Neural cell (in vitro differentiated cells): ENCODE measurements around the gene VSTM5. TPM values are rescaled to one million over a fixed set of nuclear protein-coding genes. Genes with fewer than 3 reads are reported as not detected.

ENCODE experiments used
- H2AFZ ChIP-seq: fragments of 200-600, 300-800 bp; sonication (generic), shearing (Covaris generic); 2 replicates; pipeline ENCODE4 v1.6.0; 2014; ENCODE audit warnings: low read depth, mild to moderate bottlenecking, antibody characterized with exemption, low read length, moderate library complexity
- H3F3A ChIP-seq: fragments of 200-600 bp; shearing (Covaris generic); 2 replicates; pipeline ENCODE4 v1.6.1; 2016; ENCODE audit warnings: mild to moderate bottlenecking, moderate library complexity, mixed read lengths, antibody characterized with exemption, low read length; ENCODE audit not compliant: insufficient read depth, poor library complexity, severe bottlenecking
- H3K27ac ChIP-seq: fragments of 200-600, 300-800 bp; sonication (generic), shearing (Covaris generic); 2 replicates; pipeline ENCODE4 v1.5.1; 2014; ENCODE audit warnings: mild to moderate bottlenecking, low read length, moderate library complexity
- H3K27me3 ChIP-seq: fragments of 300-800, 200-600 bp; sonication (generic), shearing (Covaris generic); 2 replicates; pipeline ENCODE4 v1.6.0; 2014; ENCODE audit warnings: mild to moderate bottlenecking, low read depth, low read length, moderate library complexity; ENCODE audit not compliant: insufficient read depth
- H3K36me3 ChIP-seq: fragments of 300-800, 200-600 bp; sonication (generic), shearing (Covaris generic); 2 replicates; pipeline ENCODE4 v1.5.1; 2014; ENCODE audit warnings: mild to moderate bottlenecking, antibody characterized with exemption, low read length, moderate library complexity; ENCODE audit not compliant: insufficient read depth
- H3K4me2 ChIP-seq: fragments of 300-800, 200-600 bp; sonication (generic), shearing (Covaris generic); 2 replicates; pipeline ENCODE4 v1.6.0; 2014; ENCODE audit warnings: mild to moderate bottlenecking, low read length
- H3K4me3 ChIP-seq: fragments of 300-800, 200-600 bp; sonication (generic), shearing (Covaris generic); 2 replicates; pipeline ENCODE4 v1.5.1; 2014; ENCODE audit warnings: mild to moderate bottlenecking, low read length, moderate library complexity
- H3K79me2 ChIP-seq: fragments of 200-600 bp; shearing (Covaris generic); replicated peaks from 2 replicates; pipeline ENCODE4 v1.6.0; 2014; ENCODE audit warnings: mild to moderate bottlenecking, low read length, moderate library complexity; ENCODE audit not compliant: insufficient read depth
- H3K9ac ChIP-seq: fragments of 300-800, 200-600 bp; sonication (generic), shearing (Covaris generic); 2 replicates; pipeline ENCODE4 v1.6.1; 2016; ENCODE audit warnings: mild to moderate bottlenecking, low read length, mixed read lengths
- H3K9me2 ChIP-seq: fragments of 200-600 bp; shearing (Covaris generic); 2 replicates; pipeline ENCODE4 v1.6.1; 2016; ENCODE audit warnings: mild to moderate bottlenecking, low read length, mixed read lengths; ENCODE audit not compliant: insufficient read depth
- H3K9me3 ChIP-seq: fragments of 200-600, 300-800 bp; sonication (generic), shearing (Covaris generic); 2 replicates; pipeline ENCODE4 v1.6.1; 2016; ENCODE audit warnings: mild to moderate bottlenecking, mixed run types, low read length, moderate library complexity, mixed read lengths
- H4K20me1 ChIP-seq: fragments of 200-600 bp; shearing (Covaris generic); 2 replicates; pipeline ENCODE4 v1.6.1; 2016; ENCODE audit warnings: mild to moderate bottlenecking, mixed run types; ENCODE audit not compliant: insufficient read depth
- CTCF ChIP-seq: fragments of 450-650 bp; IDR thresholded peaks from 2 replicates; pipeline ENCODE4 v1.5.1; 2014; ENCODE audit warnings: antibody characterized with exemption, mild to moderate bottlenecking, moderate library complexity; ENCODE audit not compliant: poor library complexity, severe bottlenecking
- EP300 ChIP-seq: fragments of 450-650 bp; conservative IDR thresholded peaks from 2 replicates; pipeline ENCODE4 v1.6.1; 2014; ENCODE audit warnings: antibody characterized with exemption, mild to moderate bottlenecking, moderate library complexity; ENCODE audit not compliant: poor library complexity, severe bottlenecking
- EZH2 ChIP-seq: fragments of 200-600, 300-800 bp; shearing (Covaris generic), sonication (generic); IDR thresholded peaks from 2 replicates; pipeline ENCODE4 v1.6.1; 2014; ENCODE audit warnings: antibody characterized with exemption, low read length, borderline replicate concordance, mild to moderate bottlenecking; ENCODE audit not compliant: insufficient read depth, poor library complexity, severe bottlenecking
- MXI1 ChIP-seq: fragments of 450-650 bp; conservative IDR thresholded peaks from 2 replicates; pipeline ENCODE4 v1.6.1; 2014; ENCODE audit warnings: antibody characterized with exemption, mild to moderate bottlenecking; ENCODE audit not compliant: poor library complexity, severe bottlenecking
- POLR2AphosphoS5 ChIP-seq: IDR thresholded peaks from 2 replicates; pipeline ENCODE4 v1.6.1; 2012
- RAD21 ChIP-seq: fragments of 450-650 bp; conservative IDR thresholded peaks from 2 replicates; pipeline ENCODE4 v1.6.1; 2014; ENCODE audit warnings: antibody characterized with exemption, mild to moderate bottlenecking, moderate library complexity
- REST ChIP-seq: IDR thresholded peaks from 2 replicates; pipeline ENCODE4 v1.6.1; 2012; ENCODE audit warnings: borderline replicate concordance
- SMC3 ChIP-seq: fragments of 450-650 bp; conservative IDR thresholded peaks from 2 replicates; pipeline ENCODE4 v1.6.1; 2014; ENCODE audit warnings: antibody characterized with exemption, mild to moderate bottlenecking, moderate library complexity; ENCODE audit not compliant: poor library complexity
- TAF1 ChIP-seq: IDR thresholded peaks from 2 replicates; pipeline ENCODE4 v1.6.1; 2012; ENCODE audit warnings: low read depth
- polyA plus RNA-seq: library from polyadenylated mRNA; depleted of rRNA; stranded (reverse); fragments of >200 nt; gene quantifications from 2 replicates; pipeline ENCODE4 v1.2.3, GENCODE V29; 2014

The VSTM5 gene
- polyA plus RNA-seq, 1 donor from 2014 or later, result not detected

GRCh38 chr11:93842034-93842433 is 8.4 kb downstream of the VSTM5 start:
- no peak overlapping the region for H3K4me3 ChIP-seq
- H3K4me2 ChIP-seq, result no peak overlapping the region

GRCh38 chr11:93841446-93841845 is 9.0 kb downstream of the VSTM5 start:
- Histone ChIP-seq H3F3A (no peaks in the 10 kb centered on the region), H3K4me2 (no peak overlapping the region), H3K9me2 (no peaks in the 10 kb centered on the region), H4K20me1 (no peaks in the 10 kb centered on the region), H3K9ac (no peak overlapping the region), H2AFZ (no peak overlapping the region), H3K9me3 (no peaks in the 10 kb centered on the region), H3K79me2 (no peaks in the 10 kb centered on the region), H3K36me3 (no peaks in the 10 kb centered on the region), H3K27ac (no peak overlapping the region), H3K4me3 (no peak overlapping the region), H3K27me3 (no peaks in the 10 kb centered on the region)
- TF ChIP-seq POLR2AphosphoS5 (no peak), TAF1 (no peak), EZH2 (no peak), EP300 (no peak), MXI1 (no peak), RAD21 (no peak), REST (no peak), SMC3 (no peak)

More at GRCh38 chr11:93842034-93842433, 8.4 kb downstream of the VSTM5 start:
- Histone ChIP-seq H4K20me1 (no peaks in the 10 kb centered on the region), H3K9me2 (no peaks in the 10 kb centered on the region), H3K27ac (no peak overlapping the region), H3K79me2 (no peaks in the 10 kb centered on the region), H3K36me3 (no peaks in the 10 kb centered on the region), H2AFZ (no peak overlapping the region), H3K9me3 (no peaks in the 10 kb centered on the region), H3K27me3 (no peaks in the 10 kb centered on the region), H3K9ac (no peak overlapping the region), H3F3A (no peaks in the 10 kb centered on the region)
- TF ChIP-seq RAD21 (no peak), REST (no peak), SMC3 (no peak), CTCF (no peak), EZH2 (no peak), MXI1 (no peak), TAF1 (no peak), POLR2AphosphoS5 (no peak), EP300 (no peak)
